Measurements from ENCODE around the gene SLC2A2.

Gene SLC2A2

GRCh38 chr3:171028779-171029232, 2.3 kb upstream of the SLC2A2 start:
- Histone ChIP-seq H3K4me1 (ENCODE audit: low read length) (no peaks in the 10 kb centered on the region), H3K4me3 (ENCODE audit: low read length) (no peak overlapping the region), H3K4me2 (ENCODE audit: low read depth, low read length) (no peak overlapping the region), H3K27ac (ENCODE audit: low read length) (no peak overlapping the region), H3K36me3 (replicated peaks; ENCODE audit: insufficient read depth, low read length) (no peaks in the 10 kb centered on the region), H3K27me3 (replicated peaks; ENCODE audit: insufficient read depth, low read length) (no peaks in the 10 kb centered on the region), H3K9me3 (replicated peaks; ENCODE audit: insufficient read depth, low read length) (no peaks in the 10 kb centered on the region), H3K9ac (ENCODE audit: low read length) (no peak overlapping the region), H4K20me1 (ENCODE audit: insufficient read depth, low read length) (no peaks in the 10 kb centered on the region), H3K9me2 (replicated peaks; ENCODE audit: insufficient read depth, low read length) (no peaks in the 10 kb centered on the region), H3F3A (ENCODE audit: insufficient read depth, low read length) (no peaks in the 10 kb centered on the region), H3K79me2 (ENCODE audit: low read length) (no peaks in the 10 kb centered on the region), H2AFZ (ENCODE audit: low read length) (no peak overlapping the region)
- TF ChIP-seq EZH2 (optimal IDR thresholded peaks at IDR 0.05; ENCODE audit: low read depth, low read length) (no peak), EZH2phosphoT487 (IDR thresholded peaks at IDR 0.05; ENCODE audit: low read length) (no peak), CTCF (IDR thresholded peaks at IDR 0.05; ENCODE audit: low read length) (no peak)
- no peak for DNase-seq

GRCh38 chr3:171028025-171028778, 1.7 kb upstream of the SLC2A2 start:
- no peak overlapping the region for H3K4me3 ChIP-seq (ENCODE audit: low read length)
- no peaks in the 10 kb centered on the region for H3F3A ChIP-seq (ENCODE audit: insufficient read depth, low read length)
- H4K20me1 ChIP-seq (ENCODE audit: insufficient read depth, low read length): no peaks in the 10 kb centered on the region
- no peaks in the 10 kb centered on the region for H3K9me2 ChIP-seq (replicated peaks; ENCODE audit: insufficient read depth, low read length)
- H3K4me1 ChIP-seq (ENCODE audit: low read length): no peaks in the 10 kb centered on the region
- H3K79me2 ChIP-seq (ENCODE audit: low read length): no peaks in the 10 kb centered on the region
- H3K27me3 ChIP-seq (replicated peaks; ENCODE audit: insufficient read depth, low read length): no peaks in the 10 kb centered on the region
- no peaks in the 10 kb centered on the region for H3K36me3 ChIP-seq (replicated peaks; ENCODE audit: insufficient read depth, low read length)
- no peak overlapping the region for H3K4me2 ChIP-seq (ENCODE audit: low read depth, low read length)
- H3K9me3 ChIP-seq (replicated peaks; ENCODE audit: insufficient read depth, low read length): no peaks in the 10 kb centered on the region
- TF ChIP-seq EZH2phosphoT487 (IDR thresholded peaks at IDR 0.05; ENCODE audit: low read length): no peak
- no peak for TF ChIP-seq EZH2 (optimal IDR thresholded peaks at IDR 0.05; ENCODE audit: low read depth, low read length)
- no peak for TF ChIP-seq CTCF (IDR thresholded peaks at IDR 0.05; ENCODE audit: low read length)
- no peak overlapping the region for H3K27ac ChIP-seq (ENCODE audit: low read length)
- no peak overlapping the region for H3K9ac ChIP-seq (ENCODE audit: low read length)
- H2AFZ ChIP-seq (ENCODE audit: low read length): no peak overlapping the region
- no peak for DNase-seq

DNA sequence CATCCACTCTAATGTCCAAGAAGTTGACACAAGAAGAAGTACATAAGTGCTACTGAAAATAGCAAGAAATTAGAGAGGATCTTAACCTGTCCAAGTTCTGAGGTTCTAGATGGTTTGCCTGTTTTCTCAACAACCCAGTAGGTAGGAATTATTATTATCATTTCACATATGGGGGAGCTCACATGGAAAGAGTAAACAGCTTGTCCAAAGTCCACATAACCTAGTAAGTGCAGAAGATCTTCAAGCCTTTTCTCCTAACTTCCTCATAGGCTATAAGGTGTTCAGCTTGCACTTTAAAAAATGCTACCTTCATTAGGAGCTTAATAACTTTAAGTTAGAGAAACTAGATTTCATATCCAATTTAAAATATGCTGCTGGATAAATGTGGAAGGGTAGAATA, 3.0 kb downstream of the SLC2A2 start:
- no peak overlapping the region for H3K27ac ChIP-seq (ENCODE audit: low read length)
- H3K4me2 ChIP-seq (ENCODE audit: low read depth, low read length): no peak overlapping the region
- no peak overlapping the region for H3K9ac ChIP-seq (ENCODE audit: low read length)
- no peaks in the 10 kb centered on the region for H3K27me3 ChIP-seq (replicated peaks; ENCODE audit: insufficient read depth, low read length)
- no peak for DNase-seq
- no peaks in the 10 kb centered on the region for H4K20me1 ChIP-seq (ENCODE audit: insufficient read depth, low read length)
- no peaks in the 10 kb centered on the region for H3K9me3 ChIP-seq (replicated peaks; ENCODE audit: insufficient read depth, low read length)
- no peaks in the 10 kb centered on the region for H3K36me3 ChIP-seq (replicated peaks; ENCODE audit: insufficient read depth, low read length)
- no peak for TF ChIP-seq EZH2phosphoT487 (IDR thresholded peaks at IDR 0.05; ENCODE audit: low read length)
- TF ChIP-seq CTCF (IDR thresholded peaks at IDR 0.05; ENCODE audit: low read length): no peak
- TF ChIP-seq EZH2 (optimal IDR thresholded peaks at IDR 0.05; ENCODE audit: low read depth, low read length): no peak
- no peak overlapping the region for H2AFZ ChIP-seq (ENCODE audit: low read length)
- H3F3A ChIP-seq (ENCODE audit: insufficient read depth, low read length): no peaks in the 10 kb centered on the region
- no peaks in the 10 kb centered on the region for H3K79me2 ChIP-seq (ENCODE audit: low read length)
- no peak overlapping the region for H3K4me3 ChIP-seq (ENCODE audit: low read length)
- H3K4me1 ChIP-seq (ENCODE audit: low read length): no peaks in the 10 kb centered on the region
- no peaks in the 10 kb centered on the region for H3K9me2 ChIP-seq (replicated peaks; ENCODE audit: insufficient read depth, low read length)
